H9 (cell line): Measurements from ENCODE around the gene GLRX3. TPM values are rescaled to one million over a fixed set of nuclear protein-coding genes. Genes with fewer than 3 reads are reported as not detected.

ENCODE experiments used
- DNase-seq: peaks from one replicate; pipeline ENCODE4 v3.0.0-alpha.2; 2017
- H2AFZ ChIP-seq: one replicate; pipeline ENCODE4 v1.6.1; 2013; ENCODE audit warnings: mild to moderate bottlenecking, low read length, control low read depth, moderate library complexity
- H2AK5ac ChIP-seq: 2 replicates; pipeline ENCODE4 v1.6.1; 2013; ENCODE audit warnings: low read length, control low read depth, mixed read lengths; ENCODE audit not compliant: insufficient read length
- H2BK120ac ChIP-seq: one replicate; pipeline ENCODE4 v1.6.1; 2013; ENCODE audit warnings: low read depth, mild to moderate bottlenecking, low read length, control low read depth, inconsistent platforms; ENCODE audit not compliant: poor library complexity, severe bottlenecking
- H2BK12ac ChIP-seq: 2 replicates; pipeline ENCODE4 v1.6.1; 2013; ENCODE audit warnings: low read length, control low read depth, mixed read lengths, low read depth; ENCODE audit not compliant: insufficient read length
- H2BK15ac ChIP-seq: 2 replicates; pipeline ENCODE4 v1.6.1; 2013; ENCODE audit warnings: low read depth, low read length, control low read depth
- H2BK20ac ChIP-seq: one replicate; pipeline ENCODE4 v1.6.1; 2013; ENCODE audit warnings: low read depth, mild to moderate bottlenecking, low read length, control low read depth, inconsistent platforms; ENCODE audit not compliant: poor library complexity, severe bottlenecking
- H2BK5ac ChIP-seq: 2 replicates; pipeline ENCODE4 v1.6.1; 2013; ENCODE audit warnings: low read length, control low read depth, mixed read lengths; ENCODE audit not compliant: insufficient read length
- H3K14ac ChIP-seq: 2 replicates; pipeline ENCODE4 v1.6.1; 2013; ENCODE audit warnings: low read length, control low read depth; ENCODE audit not compliant: insufficient read depth
- H3K18ac ChIP-seq: 2 replicates; pipeline ENCODE4 v1.6.1; 2013; ENCODE audit warnings: low read depth, mild to moderate bottlenecking, mixed read lengths, low read length, control low read depth; ENCODE audit not compliant: insufficient read length
- H3K23ac ChIP-seq: 2 replicates; pipeline ENCODE4 v1.6.1; 2013; ENCODE audit warnings: low read length, control low read depth, mixed read lengths, low read depth; ENCODE audit not compliant: insufficient read length
- H3K23me2 ChIP-seq: 2 replicates; pipeline ENCODE4 v1.6.1; 2013; ENCODE audit warnings: low read depth, mild to moderate bottlenecking, mixed read lengths, low read length, control low read depth; ENCODE audit not compliant: insufficient read length, poor library complexity, severe bottlenecking
- H3K27ac ChIP-seq: 2 replicates; pipeline ENCODE4 v1.5.1; 2013; ENCODE audit warnings: low read length, control low read depth, mixed read lengths, low read depth; ENCODE audit not compliant: insufficient read length
- H3K27me3 ChIP-seq: 2 replicates; pipeline ENCODE4 v1.6.1; 2013; ENCODE audit warnings: low read length, control low read depth, inconsistent platforms; ENCODE audit not compliant: insufficient read depth
- H3K4ac ChIP-seq: 2 replicates; pipeline ENCODE4 v1.6.1; 2013; ENCODE audit warnings: low read depth, mild to moderate bottlenecking, control low read depth, inconsistent platforms, low read length, moderate library complexity
- H3K4me1 ChIP-seq: 2 replicates; pipeline ENCODE4 v1.6.1; 2013; ENCODE audit warnings: low read length, control low read depth, inconsistent platforms; ENCODE audit not compliant: insufficient read depth
- H3K4me2 ChIP-seq: 2 replicates; pipeline ENCODE4 v1.6.1; 2013; ENCODE audit warnings: low read length, control low read depth, mixed read lengths; ENCODE audit not compliant: insufficient read length, insufficient read depth
- H3K56ac ChIP-seq: 2 replicates; pipeline ENCODE4 v1.6.1; 2013; ENCODE audit warnings: low read depth, mild to moderate bottlenecking, mixed read lengths, low read length, control low read depth; ENCODE audit not compliant: insufficient read length
- H3K79me1 ChIP-seq: 2 replicates; pipeline ENCODE4 v1.6.1; 2013; ENCODE audit warnings: low read depth, mild to moderate bottlenecking, moderate library complexity, low read length, control low read depth, inconsistent platforms; ENCODE audit not compliant: insufficient read depth, poor library complexity, severe bottlenecking
- H3K79me2 ChIP-seq: 2 replicates; pipeline ENCODE4 v1.6.1; 2013; ENCODE audit warnings: low read length, control low read depth, inconsistent platforms; ENCODE audit not compliant: insufficient read depth
- H3K9ac ChIP-seq: 2 replicates; pipeline ENCODE4 v1.6.1; 2013; ENCODE audit warnings: low read length, control low read depth, mixed read lengths; ENCODE audit not compliant: insufficient read length; ENCODE audit errors: extremely low read depth
- H3K9me3 ChIP-seq: one replicate; pipeline ENCODE4 v1.6.1; 2013; ENCODE audit warnings: low read depth, low read length, inconsistent platforms; ENCODE audit not compliant: control insufficient read depth
- H3T11ph ChIP-seq: one replicate; pipeline ENCODE4 v1.6.1; 2013; ENCODE audit warnings: mild to moderate bottlenecking, low read length, control low read depth, inconsistent platforms
- H4K20me1 ChIP-seq: one replicate; pipeline ENCODE4 v1.6.1; 2013; ENCODE audit not compliant: control insufficient read depth, insufficient read length, insufficient read depth
- H4K5ac ChIP-seq: 2 replicates; pipeline ENCODE4 v1.6.1; 2013; ENCODE audit warnings: low read depth, mild to moderate bottlenecking, mixed read lengths, low read length, control low read depth; ENCODE audit not compliant: insufficient read length
- H4K8ac ChIP-seq: replicated peaks from 2 replicates; pipeline ENCODE4 v1.6.1; 2013; ENCODE audit warnings: low read length, control low read depth, mixed read lengths, low read depth; ENCODE audit not compliant: insufficient read length
- H4K91ac ChIP-seq: 2 replicates; pipeline ENCODE4 v1.6.1; 2013; ENCODE audit warnings: low read depth, mild to moderate bottlenecking, moderate library complexity, mixed read lengths, low read length, control low read depth; ENCODE audit not compliant: insufficient read length
- H3K27ac Mint-ChIP-seq, 3 experiments: 2 replicates in 2 of 3; 3 replicates in 1 of 3; pipeline ENCODE4 v1.8.0; 2020 to 2021; ENCODE audit warnings: mixed read lengths in 3 of 3, mild to moderate bottlenecking in 1 of 3, moderate library complexity in 1 of 3
- H3K27me3 Mint-ChIP-seq: 2 replicates; pipeline ENCODE4 v1.8.0; 2021; ENCODE audit warnings: low read depth, mild to moderate bottlenecking, moderate library complexity, mixed read lengths
- H3K36me3 Mint-ChIP-seq, 3 experiments: 2 replicates in 2 of 3; 3 replicates in 1 of 3; pipeline ENCODE4 v1.8.0; 2020 to 2021; ENCODE audit warnings: low read depth in 3 of 3, mixed read lengths in 3 of 3; ENCODE audit not compliant: insufficient read depth in 1 of 3
- H3K4me1 Mint-ChIP-seq, 2 experiments: 2 replicates each; pipeline ENCODE4 v1.8.0; 2020; ENCODE audit warnings: mixed read lengths in 2 of 2
- H3K4me3 Mint-ChIP-seq, 2 experiments: 2 replicates in 1 of 2; 3 replicates in 1 of 2; pipeline ENCODE4 v1.8.0; 2020 to 2021; ENCODE audit warnings: mild to moderate bottlenecking in 2 of 2, mixed read lengths in 2 of 2, moderate library complexity in 1 of 2
- H3K9me3 Mint-ChIP-seq, 2 experiments: 2 replicates in 1 of 2; 3 replicates in 1 of 2; pipeline ENCODE4 v1.8.0; 2020; ENCODE audit warnings: mild to moderate bottlenecking in 2 of 2, mixed read lengths in 2 of 2, moderate library complexity in 1 of 2
- CTCF ChIP-seq: fragments of 200-600 bp; sonication (generic); conservative IDR thresholded peaks from 3 replicates; pipeline ENCODE4 v1.8.0; 2021; ENCODE audit warnings: antibody characterized with exemption, mild to moderate bottlenecking
- WGBS: extraction: QIAGEN DNeasy Blood & Tissue Kit; methylation state at CpG from one replicate; pipeline ENCODE4 v1.1.7; 2013; ENCODE audit warnings: missing lambda C conversion rate, low lambda C conversion rate, mixed read lengths; ENCODE audit not compliant: insufficient read length; ENCODE audit errors: extremely low coverage; 5-methylcytosine and 5-hydroxymethylcytosine counted together
- total RNA-seq: library from RNA; stranded (reverse); gene quantifications from 2 replicates; pipeline ENCODE4 v1.2.1, GENCODE V29; 2021

GLRX3 gene
- total RNA-seq, 1 experiment from 2014 or later, result 139 TPM

GRCh38 chr10:130190055-130190736 is 54.0 kb downstream of the GLRX3 start:
- Mint-ChIP-seq H3K9me3 (peaks cover 1 to 9% of the 10 kb centered on the region in 2 experiments; a peak in 2 of 5 replicates), H3K4me3 (peak overlapping the region in 1 of 2 experiments; percentile 26; a peak in 1 of 5 replicates), H3K4me1 (peaks cover 5 to 16% of the 10 kb centered on the region in 2 experiments), H3K36me3 (peaks cover 18 to 21% (median 21%) of the 10 kb centered on the region in 3 experiments), H3K27ac (no peak overlapping the region), H3K27me3 (no peaks in the 10 kb centered on the region; the same call in none of the 2 replicates)
- Histone ChIP-seq H4K8ac (no peak overlapping the region), H2BK12ac (no peak overlapping the region), H3K23me2 (peaks cover 6% of the 10 kb centered on the region), H3K9ac (no peak overlapping the region), H3K9me3 (no peaks in the 10 kb centered on the region), H3K79me2 (no peaks in the 10 kb centered on the region), H2AFZ (no peak overlapping the region), H2BK5ac (no peak overlapping the region), H3K23ac (no peak overlapping the region), H4K91ac (no peak overlapping the region), H3K79me1 (no peaks in the 10 kb centered on the region), H4K5ac (no peak overlapping the region), H2BK120ac (no peak overlapping the region), H3K18ac (peak overlapping the region; percentile 28), H2BK20ac (no peak overlapping the region), H3T11ph (no peak overlapping the region), H3K4ac (no peak overlapping the region), H3K56ac (no peak overlapping the region), H4K20me1 (no peaks in the 10 kb centered on the region), H3K27me3 (no peaks in the 10 kb centered on the region), H3K4me2 (peak overlapping the region; percentile 44), H2BK15ac (no peak overlapping the region), H2AK5ac (no peak overlapping the region), H3K4me1 (no peaks in the 10 kb centered on the region), H3K14ac (peak overlapping the region; percentile 38; the same call in 1 of the 2 replicates), H3K27ac (no peak overlapping the region)
- DNase-seq, result peak; percentile 93
- no CpG with 5 or more reads among the region's 81 CpGs for WGBS
- peak; percentile 100 for TF ChIP-seq CTCF
